Mesothelial cell of epicardium (in vitro differentiated cells): ENCODE results near the gene MAB21L3. TPM values are rescaled to one million over a fixed set of nuclear protein-coding genes. Genes with fewer than 3 reads are reported as not detected.

Source experiments
- DNase-seq, 2 experiments: peaks; one replicate each; pipeline ENCODE4 v3.0.0; 2021; ENCODE audit warnings: low spot score in 2 of 2; ENCODE audit not compliant: unreplicated experiment in 2 of 2
- H3K27ac Mint-ChIP-seq: 2 replicates; pipeline ENCODE4 v1.8.0; 2021; ENCODE audit warnings: mixed read lengths
- H3K27me3 Mint-ChIP-seq: 2 replicates; pipeline ENCODE4 v1.8.0; 2021; ENCODE audit warnings: low read depth, mixed read lengths
- H3K36me3 Mint-ChIP-seq: 2 replicates; pipeline ENCODE4 v1.8.0; 2021; ENCODE audit warnings: mixed read lengths
- H3K4me1 Mint-ChIP-seq: 2 replicates; pipeline ENCODE4 v1.8.0; 2021; ENCODE audit warnings: mixed read lengths
- H3K4me3 Mint-ChIP-seq: 2 replicates; pipeline ENCODE4 v1.8.0; 2021; ENCODE audit warnings: mild to moderate bottlenecking, moderate library complexity, mixed read lengths
- H3K9me3 Mint-ChIP-seq: 2 replicates; pipeline ENCODE4 v1.8.0; 2021; ENCODE audit warnings: mixed read lengths
- CTCF ChIP-seq: fragments of 200-600 bp; sonication (generic); IDR thresholded peaks from one replicate; pipeline ENCODE4 v1.5.0; 2021; ENCODE audit warnings: antibody characterized with exemption; ENCODE audit not compliant: unreplicated experiment
- total RNA-seq: library from RNA; stranded (reverse); gene quantifications from 3 replicates; pipeline ENCODE4 v1.2.1, GENCODE V29; 2021

The MAB21L3 gene
- total RNA-seq, 1 donor from 2014 or later, result 0.16 TPM

GRCh38 chr1:116178837-116179236 is 67.6 kb downstream of the MAB21L3 start:
- Mint-ChIP-seq H3K4me1 (no peaks in the 10 kb centered on the region), H3K27ac (no peak overlapping the region), H3K36me3 (no peaks in the 10 kb centered on the region), H3K27me3 (peaks cover 4% of the 10 kb centered on the region), H3K4me3 (no peak overlapping the region), H3K9me3 (no peaks in the 10 kb centered on the region)
- TF ChIP-seq CTCF, result no peak
- no peak for DNase-seq

GRCh38 chr1:116179419-116179818 is 68.2 kb downstream of the MAB21L3 start:
- H3K27ac Mint-ChIP-seq, result no peak overlapping the region
- H3K4me3 Mint-ChIP-seq, result no peak overlapping the region
- H3K4me1 Mint-ChIP-seq, result no peaks in the 10 kb centered on the region
- H3K9me3 Mint-ChIP-seq, result no peaks in the 10 kb centered on the region
- TF ChIP-seq CTCF, result no peak
- DNase-seq, result no peak
- no peaks in the 10 kb centered on the region for H3K36me3 Mint-ChIP-seq
- peaks cover 4% of the 10 kb centered on the region for H3K27me3 Mint-ChIP-seq

GRCh38 chr1:116179964-116180363 is 68.8 kb downstream of the MAB21L3 start:
- TF ChIP-seq CTCF, result no peak
- peaks cover 4% of the 10 kb centered on the region for H3K27me3 Mint-ChIP-seq
- H3K4me3 Mint-ChIP-seq, result no peak overlapping the region
- H3K27ac Mint-ChIP-seq, result no peak overlapping the region
- H3K4me1 Mint-ChIP-seq, result no peaks in the 10 kb centered on the region
- H3K36me3 Mint-ChIP-seq, result no peaks in the 10 kb centered on the region
- no peaks in the 10 kb centered on the region for H3K9me3 Mint-ChIP-seq
- DNase-seq, result no peak

- H3K27ac Mint-ChIP-seq, result no peak overlapping the region
- no peak overlapping the region for H3K4me3 Mint-ChIP-seq
- H3K36me3 Mint-ChIP-seq, result no peaks in the 10 kb centered on the region
- H3K27me3 Mint-ChIP-seq, result peaks cover 4% of the 10 kb centered on the region
- no peak for TF ChIP-seq CTCF
- no peak for DNase-seq
- H3K9me3 Mint-ChIP-seq, result peaks cover 5% of the 10 kb centered on the region
- no peaks in the 10 kb centered on the region for H3K4me1 Mint-ChIP-seq
Observed at GRCh38 chr1:116182019-116182714, 71.0 kb downstream of the MAB21L3 start.

Other genes starting within 250 kb of the MAB21L3 start
- gene SLC22A15, start 134.9 kb upstream of the MAB21L3 start, total RNA-seq, result 9.7 to 10.1 TPM (median 9.9 TPM) in 3 replicates